Measurements from ENCODE around the gene SMKR1.

- TF ChIP-seq, protein P1, sequence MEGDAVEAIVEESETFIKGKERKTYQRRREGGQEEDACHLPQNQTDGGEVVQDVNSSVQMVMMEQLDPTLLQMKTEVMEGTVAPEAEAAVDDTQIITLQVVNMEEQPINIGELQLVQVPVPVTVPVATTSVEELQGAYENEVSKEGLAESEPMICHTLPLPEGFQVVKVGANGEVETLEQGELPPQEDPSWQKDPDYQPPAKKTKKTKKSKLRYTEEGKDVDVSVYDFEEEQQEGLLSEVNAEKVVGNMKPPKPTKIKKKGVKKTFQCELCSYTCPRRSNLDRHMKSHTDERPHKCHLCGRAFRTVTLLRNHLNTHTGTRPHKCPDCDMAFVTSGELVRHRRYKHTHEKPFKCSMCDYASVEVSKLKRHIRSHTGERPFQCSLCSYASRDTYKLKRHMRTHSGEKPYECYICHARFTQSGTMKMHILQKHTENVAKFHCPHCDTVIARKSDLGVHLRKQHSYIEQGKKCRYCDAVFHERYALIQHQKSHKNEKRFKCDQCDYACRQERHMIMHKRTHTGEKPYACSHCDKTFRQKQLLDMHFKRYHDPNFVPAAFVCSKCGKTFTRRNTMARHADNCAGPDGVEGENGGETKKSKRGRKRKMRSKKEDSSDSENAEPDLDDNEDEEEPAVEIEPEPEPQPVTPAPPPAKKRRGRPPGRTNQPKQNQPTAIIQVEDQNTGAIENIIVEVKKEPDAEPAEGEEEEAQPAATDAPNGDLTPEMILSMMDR (IDR thresholded peaks at IDR 0.05), result no peak
- no peak for TF ChIP-seq EZH2phosphoT487 (IDR thresholded peaks at IDR 0.05)
Measured at GRCh38 chr7:129553899-129554461, 51.6 kb downstream of the SMKR1 start.
